Liver (tissue), 9 donors: ENCODE results near the gene SPTAN1. TPM values are rescaled to one million over a fixed set of nuclear protein-coding genes. Genes with fewer than 3 reads are reported as not detected.

Experiments
- DNase-seq: peaks from one replicate; pipeline ENCODE4 v3.0.0-alpha.2; 2017; ENCODE audit warnings: low spot score
- H3K27ac ChIP-seq, 2 donors: one replicate each; pipeline ENCODE4 v1.7.0; 2013; ENCODE audit warnings: inconsistent platforms in 2 of 2, low read length in 2 of 2, control low read depth in 1 of 2, low read depth in 1 of 2, mild to moderate bottlenecking in 1 of 2
- H3K27me3 ChIP-seq, 4 donors: one replicate each; pipeline versions ENCODE4 v1.6.1 to v1.7.0; 2013; ENCODE audit warnings: low read length in 3 of 4, inconsistent platforms in 1 of 4, mild to moderate bottlenecking in 1 of 4, moderate library complexity in 1 of 4; ENCODE audit not compliant: control insufficient read depth in 4 of 4, insufficient read depth in 4 of 4
- H3K36me3 ChIP-seq, 4 donors: one replicate each; pipeline versions ENCODE4 v1.6.1 to v1.7.0; 2013; ENCODE audit warnings: low read length in 3 of 4, mild to moderate bottlenecking in 3 of 4, low read depth in 1 of 4, moderate library complexity in 1 of 4; ENCODE audit not compliant: control insufficient read depth in 4 of 4, insufficient read depth in 3 of 4
- H3K4me1 ChIP-seq, 4 donors: one replicate each; pipeline versions ENCODE4 v1.6.1 to v1.7.0; 2013; ENCODE audit warnings: low read length in 3 of 4, mild to moderate bottlenecking in 3 of 4, moderate library complexity in 1 of 4; ENCODE audit not compliant: control insufficient read depth in 4 of 4, insufficient read depth in 4 of 4
- H3K4me3 ChIP-seq, 3 donors: one replicate each; pipeline versions ENCODE4 v1.6.1 to v1.7.0; 2013; ENCODE audit warnings: low read length in 3 of 3, control low read depth in 1 of 3, low read depth in 1 of 3, mild to moderate bottlenecking in 1 of 3
- H3K9ac ChIP-seq, 2 donors: one replicate each; pipeline ENCODE4 v1.7.0; 2013; ENCODE audit warnings: low read length in 2 of 2, mild to moderate bottlenecking in 2 of 2, moderate library complexity in 2 of 2, control low read depth in 1 of 2, low read depth in 1 of 2
- H3K9me3 ChIP-seq, 4 donors: one replicate each; pipeline versions ENCODE4 v1.6.1 to v1.7.0; 2013; ENCODE audit warnings: low read length in 3 of 4; ENCODE audit not compliant: control insufficient read depth in 4 of 4
- ATF3 ChIP-seq: IDR thresholded peaks from 2 replicates; pipeline ENCODE4 v1.6.1; 2016; ENCODE audit warnings: antibody characterized with exemption
- CTCF ChIP-seq: fragments of 150-350 bp; IDR thresholded peaks from 2 replicates; pipeline ENCODE4 v1.5.1; 2017; ENCODE audit warnings: improper control_type of control experiment, low read depth, low read length; ENCODE audit not compliant: missing input control
- EGR1 ChIP-seq, 2 donors: IDR thresholded peaks; 2 replicates each; pipeline ENCODE4 v1.6.1; 2016 to 2018; ENCODE audit warnings: antibody characterized with exemption in 2 of 2, low read depth in 2 of 2
- FOXA1 ChIP-seq: IDR thresholded peaks from 2 replicates; pipeline ENCODE4 v1.6.1; 2016; ENCODE audit warnings: antibody characterized with exemption
- FOXA2 ChIP-seq: IDR thresholded peaks from 2 replicates; pipeline ENCODE4 v1.6.1; 2016; ENCODE audit warnings: antibody characterized with exemption
- GABPA ChIP-seq, 2 donors: IDR thresholded peaks in 1 of 2; conservative IDR thresholded peaks in 1 of 2; 2 replicates each; pipeline ENCODE4 v1.6.1; 2016; ENCODE audit warnings: antibody characterized with exemption in 2 of 2, mild to moderate bottlenecking in 1 of 2, moderate library complexity in 1 of 2
- HNF4A ChIP-seq, 2 donors: conservative IDR thresholded peaks; 2 replicates each; pipeline ENCODE4 v1.6.1; 2016; ENCODE audit warnings: antibody characterized with exemption in 2 of 2, mild to moderate bottlenecking in 2 of 2
- HNF4G ChIP-seq: IDR thresholded peaks from 2 replicates; pipeline ENCODE4 v1.6.1; 2016; ENCODE audit warnings: antibody characterized with exemption
- JUND ChIP-seq, 2 donors: IDR thresholded peaks; 2 replicates each; pipeline ENCODE4 v1.6.1; 2016; ENCODE audit warnings: antibody characterized with exemption in 2 of 2
- MAX ChIP-seq: IDR thresholded peaks from 2 replicates; pipeline ENCODE4 v1.6.1; 2016; ENCODE audit warnings: antibody characterized with exemption
- NR2F2 ChIP-seq: IDR thresholded peaks from 2 replicates; pipeline ENCODE4 v1.6.1; 2016; ENCODE audit warnings: antibody characterized with exemption
- RAD21 ChIP-seq, 2 donors: IDR thresholded peaks; 2 replicates each; pipeline ENCODE4 v1.6.1; 2016; ENCODE audit warnings: antibody characterized with exemption in 2 of 2, mild to moderate bottlenecking in 2 of 2
- REST ChIP-seq: IDR thresholded peaks from 2 replicates; pipeline ENCODE4 v1.6.1; 2016; ENCODE audit warnings: antibody characterized with exemption, mild to moderate bottlenecking
- RXRA ChIP-seq, 2 donors: IDR thresholded peaks; 2 replicates each; pipeline ENCODE4 v1.6.1; 2017 to 2018; ENCODE audit warnings: antibody characterized with exemption in 2 of 2, mild to moderate bottlenecking in 1 of 2
- SP1 ChIP-seq: IDR thresholded peaks from 2 replicates; pipeline ENCODE4 v1.6.1; 2018; ENCODE audit warnings: antibody characterized with exemption, mild to moderate bottlenecking
- TAF1 ChIP-seq: conservative IDR thresholded peaks from 2 replicates; pipeline ENCODE4 v1.6.1; 2016; ENCODE audit warnings: antibody characterized with exemption, mild to moderate bottlenecking
- YY1 ChIP-seq: IDR thresholded peaks from 2 replicates; pipeline ENCODE4 v1.6.1; 2016; ENCODE audit warnings: antibody characterized with exemption, mild to moderate bottlenecking
- ZBTB33 ChIP-seq: IDR thresholded peaks from 2 replicates; pipeline ENCODE4 v1.6.1; 2016; ENCODE audit warnings: antibody characterized with exemption
- WGBS: extraction: QIAGEN DNeasy Blood & Tissue Kit; methylation state at CpG from one replicate; pipeline ENCODE4 v1.1.7; 2013; 5-methylcytosine and 5-hydroxymethylcytosine counted together
- polyA plus RNA-seq, 2 donors: library from polyadenylated mRNA; stranded (reverse) in 1 of 2; unstranded in 1 of 2; fragments of 200-250 nt in 1 of 2; fragments of >200 nt in 1 of 2; fragmentation: Nextera tagmentation in 1 of 2; extraction: Ambion mirVana in 1 of 2; gene quantifications; one replicate each; pipeline versions ENCODE4 v1.2.1 to v1.2.3, GENCODE V29; 2013 to 2015
- total RNA-seq, 2 donors: library from RNA; depleted of rRNA; stranded (reverse); fragments of >200 nt; gene quantifications; one replicate each; pipeline ENCODE4 v1.2.3, GENCODE V29; 2014
- donor health status: healthy.
- donor health status: healthy.
- donor health status: healthy.
- donor health status: healthy.
- donor health status: healthy.

The SPTAN1 gene
- total and polyA plus RNA-seq, 4 donors, result 31.3 to 86.5 (median 60.4) TPM

- Histone ChIP-seq H3K27me3 (no peaks in the 10 kb centered on the region), H3K9me3 (no peaks in the 10 kb centered on the region), H3K27ac (no peak overlapping the region), H3K4me1 (peaks cover 0 to 4% (median 1%) of the 10 kb centered on the region in 4 donors), H3K36me3 (no peaks in the 10 kb centered on the region), H3K9ac (no peak overlapping the region), H3K4me3 (no peak overlapping the region)
- TF ChIP-seq HNF4A (conservative IDR thresholded peaks at IDR 0.05), result no peak
- no peak for TF ChIP-seq EGR1 (IDR thresholded peaks at IDR 0.05; ENCODE audit: low read depth in 2 of 2)
- no peak for TF ChIP-seq YY1
- TF ChIP-seq NR2F2, result no peak
- TF ChIP-seq TAF1, result no peak
- no peak for TF ChIP-seq GABPA (IDR thresholded peaks at IDR 0.05 in 1 of 2, conservative IDR thresholded peaks at IDR 0.05 in 1 of 2)
- no peak for TF ChIP-seq ZBTB33
- no peak for TF ChIP-seq HNF4G
- no peak for TF ChIP-seq JUND (IDR thresholded peaks at IDR 0.05)
- no peak for TF ChIP-seq MAX
- no peak for TF ChIP-seq FOXA2
- TF ChIP-seq ATF3, result no peak
- no peak for TF ChIP-seq SP1
- TF ChIP-seq CTCF, result no peak
- TF ChIP-seq FOXA1, result no peak
- TF ChIP-seq RXRA (IDR thresholded peaks at IDR 0.05), result no peak
- no peak for TF ChIP-seq RAD21 (IDR thresholded peaks at IDR 0.05)
- TF ChIP-seq REST, result no peak
- 96% methylated on average over 5 of the region's 5 CpGs for WGBS
- DNase-seq, result no peak
Measured at GRCh38 chr9:128651798-128652197, 99.4 kb downstream of the SPTAN1 start.
